ENCODE measurements around the gene NUP153. TPM values are rescaled to one million over a fixed set of nuclear protein-coding genes. Genes with fewer than 3 reads are reported as not detected.

NUP153 gene
- total and polyA plus RNA-seq, 2 of the 8 experiments (the other 6 are each of a cell fraction or from before 2014, with no cell fraction given) = 47.0 to 84.8 TPM

GRCh38 chr6:17672064-17672718 lies 34.5 kb downstream of the NUP153 start:
- Histone ChIP-seq H2BK15ac (ENCODE audit: low read length) (no peak overlapping the region), H2AFZ (ENCODE audit: low read length) (no peak overlapping the region), H3K27me3 (replicated peaks in 1 of 4; ENCODE audit: control insufficient read depth in 3 of 4, extremely low read depth in 1 of 4, insufficient read depth in 3 of 4, low read length in 3 of 4) (no peaks in the 10 kb centered on the region), H3K23me2 (ENCODE audit: low read depth, low read length) (no peaks in the 10 kb centered on the region), H3K14ac (ENCODE audit: insufficient read length) (no peak overlapping the region), H3K79me1 (ENCODE audit: low read depth, low read length) (no peaks in the 10 kb centered on the region; the same call in 1 of the 2 replicates), H2BK5ac (ENCODE audit: low read depth, low read length) (no peak overlapping the region), H3K36me3 (ENCODE audit: control insufficient read depth in 2 of 4, insufficient read depth in 4 of 4, low read length in 3 of 4) (peaks cover 19 to 83% (median 52%) of the 10 kb centered on the region in 4 experiments), H3K4me1 (replicated peaks in 1 of 4; ENCODE audit: control insufficient read depth in 3 of 4, insufficient read depth in 4 of 4, low read length in 3 of 4) (no peaks in the 10 kb centered on the region), H3K9ac (replicated peaks in 1 of 4; ENCODE audit: extremely low read depth in 1 of 4, low read depth in 3 of 4, low read length in 3 of 4) (no peak overlapping the region), H4K8ac (ENCODE audit: extremely low read depth, insufficient read depth, low read length) (no peak overlapping the region), H3K18ac (ENCODE audit: extremely low read depth, low read length) (no peak overlapping the region), H3K79me2 (ENCODE audit: control insufficient read depth in 1 of 2, insufficient read depth in 2 of 2, low read length in 2 of 2) (peaks cover 0 to 46% of the 10 kb centered on the region in 2 experiments; a peak in 3 of 4 replicates), H3K23ac (ENCODE audit: insufficient read length) (no peak overlapping the region), H3K56ac (replicated peaks; ENCODE audit: insufficient read length, low read depth, low read length) (no peak overlapping the region), H3K4ac (replicated peaks; ENCODE audit: insufficient read length, low read depth, low read length) (no peak overlapping the region), H2AK5ac (ENCODE audit: low read depth, low read length) (no peak overlapping the region), H3K4me2 (ENCODE audit: insufficient read depth in 1 of 2, low read depth in 2 of 2, low read length in 2 of 2) (no peak overlapping the region), H3K27ac (ENCODE audit: low read depth, low read length) (no peak overlapping the region), H3K9me3 (ENCODE audit: insufficient read depth in 2 of 2, low read depth in 1 of 2, low read length in 1 of 2) (no peaks in the 10 kb centered on the region), H4K5ac (ENCODE audit: insufficient read length, low read depth, low read length) (no peak overlapping the region), H2BK20ac (ENCODE audit: low read length) (no peak overlapping the region), H4K91ac (replicated peaks; ENCODE audit: insufficient read length, low read length) (no peak overlapping the region), H2BK120ac (replicated peaks; ENCODE audit: low read depth, low read length) (no peak overlapping the region), H2BK12ac (ENCODE audit: low read depth, low read length) (no peak overlapping the region), H3K4me3 (ENCODE audit: extremely low read depth in 1 of 4, insufficient read depth in 2 of 4, low read depth in 3 of 4, low read length in 4 of 4) (no peak overlapping the region), H4K20me1 (replicated peaks in 1 of 2; ENCODE audit: control insufficient read depth in 1 of 2, insufficient read depth in 2 of 2, low read length in 2 of 2) (peaks cover 5 to 8% of the 10 kb centered on the region in 2 experiments)
- ChIA-PET CTCF (ENCODE audit: partially characterized antibody) (interaction anchor here (1.7 kb wide), 1 partner anchor 132 kb away, joined by 5 read pairs; no protein-coding TSS in a partner anchor), POLR2A (ENCODE audit: partially characterized antibody) (no interaction called here)
- no peak for DNase-seq (ENCODE audit: low read depth in 1 of 2, low spot score in 2 of 2)
- FAIRE-seq = no peak
- WGBS, 2 experiments (ENCODE audit: extremely low coverage in 1 of 2, insufficient coverage in 1 of 2, insufficient read length in 1 of 2, insufficient replicate concordance in 2 of 2, low coverage in 1 of 2, low lambda C conversion rate in 2 of 2, missing lambda C conversion rate in 1 of 2) = 92% methylated on average over 7 of the region's 7 CpGs; no CpG with 5 or more reads in 1 of the 2 experiments
- no peak for TF ChIP-seq CBX8 (IDR thresholded peaks at IDR 0.05; ENCODE audit: borderline replicate concordance, low read depth, low read length)
- TF ChIP-seq NANOG (IDR thresholded peaks at IDR 0.05; ENCODE audit: insufficient read depth, low read depth, low read length, poor library complexity, severe bottlenecking) = no peak
- no peak for TF ChIP-seq NRF1 (IDR thresholded peaks at IDR 0.05; ENCODE audit: low read depth, low read length)
- no peak for TF ChIP-seq CEBPB (IDR thresholded peaks at IDR 0.05; ENCODE audit: low read depth, low read length)
- no peak for TF ChIP-seq POLR2AphosphoS5 (IDR thresholded peaks at IDR 0.05; ENCODE audit: low read depth, low read length)
- TF ChIP-seq RBBP5 (IDR thresholded peaks at IDR 0.05; ENCODE audit: borderline replicate concordance, low read depth, low read length) = no peak
- no peak for TF ChIP-seq RXRA (IDR thresholded peaks at IDR 0.05; ENCODE audit: insufficient read depth, low read depth, low read length)
- TF ChIP-seq TEAD4 (IDR thresholded peaks at IDR 0.05; ENCODE audit: low read depth, low read length) = no peak
- TF ChIP-seq SP4 (IDR thresholded peaks at IDR 0.05; ENCODE audit: low read length) = no peak
- TF ChIP-seq EGR1 (IDR thresholded peaks at IDR 0.05; ENCODE audit: borderline replicate concordance, low read depth, low read length) = no peak
- no peak for TF ChIP-seq BACH1 (IDR thresholded peaks at IDR 0.05; ENCODE audit: low read length)
- TF ChIP-seq CHD2 (IDR thresholded peaks at IDR 0.05; ENCODE audit: low read length) = no peak
- TF ChIP-seq SIX5 (IDR thresholded peaks at IDR 0.05; ENCODE audit: low read depth, low read length) = no peak
- no peak for TF ChIP-seq E2F6 (IDR thresholded peaks at IDR 0.05)
